NCI-H2107 (cell line): ENCODE measurements around the gene DYNLT2B.
"Not testable (repeated sequence)": the region's sequence is repeated elsewhere in the genome, so short reads cannot be mapped to it uniquely, and the experiment has no call there.

Source experiments
- DNase-seq: peaks from one replicate; lab custom pipeline; 2025; lab: John Stamatoyannopoulos, UW

DYNLT2B gene

DNA sequence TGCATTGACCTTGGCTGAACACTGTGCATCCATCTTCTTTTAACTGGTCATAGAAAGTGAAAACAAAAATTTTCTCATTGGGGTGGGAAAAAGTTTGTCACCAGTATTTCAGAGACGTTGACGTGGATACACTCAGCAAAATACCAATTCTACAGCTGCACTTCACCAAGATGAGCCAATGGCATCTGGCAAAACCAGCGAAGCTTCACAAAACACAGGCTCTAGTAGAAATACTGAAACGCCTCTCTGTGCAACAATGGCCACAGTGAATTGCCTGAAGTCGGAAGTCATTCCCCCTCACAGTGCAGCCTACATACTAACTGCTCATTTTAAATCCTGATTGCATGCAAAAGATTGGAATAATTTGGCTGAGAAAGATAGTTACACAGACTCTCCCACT is 47.5 kb downstream of the DYNLT2B start:
- no peak for DNase-seq

DNA sequence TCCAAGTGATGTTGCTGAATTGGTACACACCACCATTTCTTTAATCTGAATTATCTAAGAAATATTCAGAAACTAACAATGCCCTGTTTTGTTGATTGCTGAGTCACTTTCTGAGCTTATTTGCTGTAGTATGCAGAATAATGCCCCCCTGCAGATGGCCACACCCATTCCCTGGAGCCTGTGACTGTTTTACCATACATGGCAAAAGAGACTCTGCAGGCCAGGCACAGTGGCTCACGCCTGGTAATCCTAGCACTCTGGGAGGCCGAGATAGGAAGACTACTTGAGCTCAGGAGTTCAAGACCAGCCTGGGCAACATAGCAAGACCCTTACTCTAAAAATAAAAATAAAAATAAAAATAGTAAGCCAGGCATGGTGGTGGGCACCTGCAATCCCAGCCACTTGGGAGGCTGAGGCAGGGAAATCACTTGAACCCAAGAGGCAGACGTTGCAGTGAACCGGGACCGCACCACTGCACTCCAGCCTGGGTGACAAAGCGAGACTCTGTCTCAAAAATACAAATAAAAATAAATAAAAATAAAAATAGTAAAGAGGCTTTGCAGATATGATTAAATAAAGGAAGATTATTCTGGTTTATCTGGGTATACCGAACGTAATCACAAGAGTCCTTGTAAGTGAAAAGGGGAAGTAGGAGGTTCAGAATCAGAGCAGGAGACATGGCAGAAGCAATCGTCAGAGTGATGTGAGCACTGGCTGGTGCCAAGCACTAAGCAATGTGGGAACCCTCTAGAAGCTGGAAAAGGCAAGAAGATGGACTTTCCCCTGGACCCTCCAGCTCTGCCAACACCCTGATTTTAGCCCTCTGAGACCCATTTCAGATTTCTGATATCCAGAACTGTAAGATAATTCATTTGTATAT is 49.5 kb downstream of the DYNLT2B start:
- DNase-seq, result no peak

DNA sequence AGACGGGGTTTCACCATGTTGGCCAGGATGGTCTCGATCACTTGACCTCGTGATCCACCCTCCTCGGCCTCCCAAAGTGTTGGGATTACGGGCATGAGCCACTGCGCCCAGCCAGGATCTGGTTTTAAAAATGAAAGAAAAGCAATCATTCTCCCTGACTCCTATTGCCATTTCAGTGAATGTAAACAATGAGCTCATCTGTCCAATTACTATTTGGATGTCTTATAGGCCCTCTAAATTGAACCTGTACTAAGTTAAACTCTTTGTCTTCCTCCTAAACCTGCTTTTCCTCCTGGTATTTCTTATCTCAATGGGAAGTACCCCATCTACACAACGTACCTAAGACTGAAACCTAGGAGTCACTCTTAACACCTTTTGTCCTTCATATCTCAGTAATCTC is 54.2 kb downstream of the DYNLT2B start:
- DNase-seq, result no peak

DNA sequence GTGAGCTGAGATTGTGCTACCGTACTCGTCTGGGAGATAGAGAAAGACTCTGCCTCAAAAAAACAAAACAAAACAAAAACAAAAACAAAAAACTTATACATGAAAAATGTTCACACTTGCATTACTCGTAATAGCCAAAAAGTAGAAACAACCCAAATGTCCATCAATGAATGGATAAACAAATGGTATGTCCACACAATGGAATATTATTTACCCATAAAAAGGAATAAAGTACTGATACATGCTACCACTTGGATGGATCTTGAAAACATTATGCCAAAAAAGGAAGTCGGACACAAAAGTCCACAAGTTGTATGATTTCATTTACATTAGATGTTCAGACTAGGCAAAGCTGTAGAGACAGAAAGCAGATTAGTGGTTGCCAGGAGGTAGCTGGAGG is 57.3 kb downstream of the DYNLT2B start:
- no peak for DNase-seq

DNA sequence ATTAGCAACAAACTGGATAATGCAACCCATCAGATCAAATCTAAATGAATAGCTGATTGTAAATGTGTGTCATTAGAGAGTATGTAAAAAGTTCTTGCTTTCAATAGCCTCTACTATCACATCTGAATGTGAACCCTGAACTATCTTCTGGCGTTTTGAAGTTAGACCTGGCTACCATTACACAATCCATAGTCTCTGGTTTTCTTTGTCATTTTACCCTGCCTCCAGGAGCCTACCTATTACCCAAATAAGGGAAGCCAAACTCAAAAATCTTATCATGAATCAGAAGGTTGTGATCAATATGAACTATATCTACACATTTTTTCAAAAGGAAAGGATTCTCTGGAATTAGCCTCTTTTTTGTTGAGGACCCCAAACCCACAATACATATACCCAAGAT is 62.3 kb downstream of the DYNLT2B start:
- DNase-seq, result no peak

DNA sequence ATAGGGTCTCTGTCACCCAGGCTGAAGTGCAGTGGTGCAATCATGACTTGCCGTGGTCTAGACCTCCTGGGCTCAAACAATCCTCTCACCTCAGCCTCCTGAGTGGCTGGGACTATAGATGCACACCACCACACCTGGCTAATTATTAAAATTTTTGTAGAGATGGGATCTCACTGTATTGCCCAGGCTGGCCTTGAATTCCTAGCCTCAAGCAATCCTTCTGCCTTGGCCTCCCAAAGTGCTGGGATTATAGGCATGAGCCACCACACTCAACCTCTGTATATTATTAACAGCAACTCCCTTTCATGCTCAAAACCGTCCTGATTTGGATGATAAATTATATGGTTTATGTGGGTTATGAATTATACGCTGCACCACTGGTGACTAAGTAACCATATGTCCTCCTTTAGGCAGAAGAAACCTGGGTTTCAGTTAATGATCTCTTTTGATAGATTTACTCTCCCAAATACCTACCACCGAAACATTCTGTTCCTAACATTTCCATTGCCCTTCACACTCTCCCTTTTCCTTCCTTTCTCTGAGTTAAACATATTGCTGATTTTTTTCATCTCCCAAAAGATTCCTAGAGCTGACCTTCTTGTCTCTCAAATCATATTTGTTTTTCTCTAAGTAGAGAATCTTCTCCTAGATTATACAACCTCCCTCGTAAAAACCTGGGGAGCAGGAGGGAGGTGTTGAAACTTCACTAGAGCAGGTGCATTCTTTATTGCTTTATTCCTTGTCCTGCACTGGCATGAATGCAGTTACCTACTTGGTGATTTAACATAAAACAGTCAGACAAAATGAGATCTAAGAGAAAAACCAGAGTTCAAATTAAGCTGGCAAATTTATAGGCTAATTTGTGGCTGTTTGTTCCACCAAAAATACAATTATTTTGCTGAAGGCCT is 63.4 kb downstream of the DYNLT2B start:
- no peak for DNase-seq

DNA sequence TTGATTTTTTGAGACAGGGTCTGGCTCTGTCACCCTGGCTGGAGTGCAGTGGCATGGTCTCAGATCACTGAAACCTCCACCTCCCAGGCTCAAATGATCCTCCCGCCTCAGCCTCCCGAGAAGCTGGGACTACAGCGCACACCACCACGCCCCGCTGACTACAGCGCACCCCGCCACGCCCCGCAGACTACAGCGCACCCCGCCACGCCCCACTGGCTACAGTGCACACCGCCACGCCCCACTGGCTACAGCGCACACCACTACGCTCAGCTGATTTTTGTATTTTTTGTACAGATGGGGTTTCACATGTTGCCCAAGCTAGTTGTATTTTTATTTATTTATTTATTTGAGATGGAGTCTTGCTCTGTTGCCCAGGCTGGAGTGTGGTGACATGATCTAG is 66.1 kb downstream of the DYNLT2B start:
- no peak for DNase-seq

DNA sequence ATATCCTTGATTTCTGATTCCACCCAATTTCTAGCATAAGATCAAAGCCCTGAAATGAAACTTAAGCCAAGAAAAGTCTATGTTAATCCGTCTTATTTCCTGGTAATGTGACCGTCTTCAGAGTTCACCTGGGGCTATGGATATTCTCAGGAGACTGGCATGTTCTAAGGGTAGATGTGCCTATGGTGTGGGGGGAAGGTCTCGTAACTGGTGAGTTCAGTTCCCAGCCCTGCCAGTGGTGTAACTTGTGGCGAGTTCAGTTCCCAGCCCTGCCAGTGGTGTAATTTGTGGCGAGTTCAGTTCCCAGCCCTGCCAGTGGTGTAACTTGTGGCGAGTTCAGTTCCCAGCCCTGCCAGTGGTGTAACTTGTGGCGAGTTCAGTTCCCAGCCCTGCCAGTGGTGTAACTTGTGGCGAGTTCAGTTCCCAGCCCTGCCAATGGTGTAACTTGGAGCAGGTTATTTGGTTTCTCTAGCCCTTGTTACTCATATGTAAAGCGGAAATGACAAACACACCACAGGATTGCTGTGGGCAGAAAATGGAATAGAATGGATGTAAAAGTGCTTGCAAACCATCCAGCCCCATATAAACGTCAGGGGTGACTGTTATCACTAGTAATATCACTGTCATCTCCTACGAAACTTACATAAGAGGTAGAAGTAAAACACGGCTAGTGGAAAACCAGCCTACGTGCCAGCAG is 71.3 kb downstream of the DYNLT2B start:
- DNase-seq, result no peak

DNA sequence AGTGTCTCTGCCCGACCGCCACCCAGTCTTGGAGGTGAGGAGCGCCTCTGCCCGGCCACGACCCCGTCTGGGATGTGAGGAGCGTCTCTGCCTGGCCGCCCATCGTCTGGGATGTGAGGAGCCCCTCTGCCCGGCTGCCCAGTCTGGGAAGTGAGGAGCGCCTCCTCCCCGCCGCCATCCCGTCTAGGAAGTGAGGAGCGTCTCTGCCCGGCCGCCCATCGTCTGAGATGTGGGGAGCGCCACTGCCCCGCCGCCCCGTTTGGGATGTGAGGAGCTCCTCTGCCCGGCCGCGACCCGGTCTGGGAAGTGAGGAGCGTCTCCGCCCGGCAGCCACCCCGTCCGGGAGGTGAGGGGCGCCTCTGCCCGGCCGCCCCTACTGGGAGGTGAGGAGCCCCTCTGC is 73.9 kb downstream of the DYNLT2B start:
- not testable (repeated sequence) for DNase-seq

DNA sequence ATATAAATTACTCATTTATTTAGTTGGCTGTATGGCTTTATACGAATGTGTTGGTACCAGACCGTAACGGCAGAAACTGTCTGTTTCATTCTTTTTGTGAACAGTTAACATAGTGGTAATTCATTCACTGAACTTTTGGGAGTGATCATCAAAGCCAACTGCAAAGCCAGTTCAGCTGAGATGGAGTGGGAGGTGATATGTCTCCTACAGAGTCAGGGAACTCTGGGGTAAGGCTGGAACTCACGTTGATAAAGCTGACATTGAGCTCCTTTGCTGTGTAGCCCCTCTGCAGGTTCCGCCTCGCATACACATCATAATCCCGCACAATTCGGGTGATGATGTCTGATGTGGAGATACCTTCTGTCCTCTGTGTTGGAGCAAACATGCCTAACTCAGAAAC is 76.3 kb downstream of the DYNLT2B start:
- no peak for DNase-seq
